ENCODE data around the gene MAML3.

The MAML3 gene

DNA sequence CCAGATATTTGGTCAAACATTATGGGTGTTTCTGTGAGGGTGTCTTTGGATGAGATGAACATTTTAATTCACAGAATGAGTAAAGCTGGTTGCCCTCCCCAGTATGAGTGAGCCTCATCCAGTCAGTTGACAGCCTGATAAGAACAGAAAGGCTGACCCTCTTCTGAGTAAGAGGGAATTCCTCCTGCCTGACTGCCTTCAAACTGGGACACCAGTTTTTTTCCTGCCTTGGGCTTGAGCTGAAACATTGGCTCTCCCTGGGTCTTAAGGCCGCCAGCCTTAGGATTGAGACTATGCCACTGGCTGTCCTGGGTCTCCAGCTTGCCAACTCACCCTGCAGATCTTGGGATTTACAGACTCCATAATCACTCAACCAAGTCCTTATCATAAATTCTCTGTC, 14.5 kb upstream of the MAML3 start:
- Histone ChIP-seq H3K4me1 (ENCODE audit: control insufficient read depth in 1 of 2, insufficient read depth in 1 of 2, low read depth in 1 of 2, low read length in 1 of 2) (peaks cover 0 to under 1% of the 10 kb centered on the region in 2 experiments), H3K36me3 (no peaks in the 10 kb centered on the region), H3K4me3 (ENCODE audit: low read depth in 1 of 2, low read length in 1 of 2) (no peak overlapping the region), H3K27me3 (no peaks in the 10 kb centered on the region), H3K27ac (no peak overlapping the region), H3K9me3 (no peaks in the 10 kb centered on the region)
- TF ChIP-seq, protein P1, sequence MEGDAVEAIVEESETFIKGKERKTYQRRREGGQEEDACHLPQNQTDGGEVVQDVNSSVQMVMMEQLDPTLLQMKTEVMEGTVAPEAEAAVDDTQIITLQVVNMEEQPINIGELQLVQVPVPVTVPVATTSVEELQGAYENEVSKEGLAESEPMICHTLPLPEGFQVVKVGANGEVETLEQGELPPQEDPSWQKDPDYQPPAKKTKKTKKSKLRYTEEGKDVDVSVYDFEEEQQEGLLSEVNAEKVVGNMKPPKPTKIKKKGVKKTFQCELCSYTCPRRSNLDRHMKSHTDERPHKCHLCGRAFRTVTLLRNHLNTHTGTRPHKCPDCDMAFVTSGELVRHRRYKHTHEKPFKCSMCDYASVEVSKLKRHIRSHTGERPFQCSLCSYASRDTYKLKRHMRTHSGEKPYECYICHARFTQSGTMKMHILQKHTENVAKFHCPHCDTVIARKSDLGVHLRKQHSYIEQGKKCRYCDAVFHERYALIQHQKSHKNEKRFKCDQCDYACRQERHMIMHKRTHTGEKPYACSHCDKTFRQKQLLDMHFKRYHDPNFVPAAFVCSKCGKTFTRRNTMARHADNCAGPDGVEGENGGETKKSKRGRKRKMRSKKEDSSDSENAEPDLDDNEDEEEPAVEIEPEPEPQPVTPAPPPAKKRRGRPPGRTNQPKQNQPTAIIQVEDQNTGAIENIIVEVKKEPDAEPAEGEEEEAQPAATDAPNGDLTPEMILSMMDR (IDR thresholded peaks at IDR 0.05), result no peak

DNA sequence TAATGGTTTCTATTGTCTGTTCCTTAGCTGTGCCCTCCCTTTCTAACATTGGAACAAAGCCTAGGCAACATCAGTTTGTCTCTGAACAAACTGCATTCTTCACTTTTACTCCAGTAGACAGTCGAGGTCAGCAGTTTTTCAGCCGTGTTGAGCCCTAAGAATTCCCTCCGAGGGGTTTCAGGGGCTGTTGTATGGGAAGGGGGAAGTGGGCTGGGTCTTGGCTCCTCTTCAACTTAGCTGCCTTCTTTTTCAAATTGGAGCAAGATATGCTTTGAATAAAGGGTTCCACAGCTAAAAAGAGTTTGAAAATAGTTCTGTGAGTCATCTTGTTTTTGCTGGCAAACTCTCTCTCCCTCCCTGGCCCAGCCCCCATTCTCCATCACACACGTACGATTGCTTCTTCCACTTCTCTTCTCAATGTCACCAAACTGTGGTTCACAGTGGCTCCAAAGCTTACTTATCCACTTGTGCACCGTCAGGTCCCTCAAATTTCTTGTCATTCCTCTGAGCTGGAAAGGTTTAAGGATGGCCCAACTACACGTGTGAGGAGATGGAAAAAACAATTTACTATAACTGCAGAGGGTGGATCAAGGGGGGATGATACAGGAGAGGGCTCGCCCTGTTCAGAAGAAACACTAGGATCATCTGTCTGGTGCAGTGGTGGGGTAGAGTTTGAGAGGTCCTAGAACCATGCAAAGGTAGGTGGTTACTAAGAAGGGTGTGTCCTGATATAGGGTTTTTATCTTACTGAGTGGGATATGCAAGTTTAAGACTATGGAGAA, 9.2 kb upstream of the MAML3 start:
- Histone ChIP-seq H3K27me3 (no peaks in the 10 kb centered on the region), H3K4me3 (ENCODE audit: low read depth in 1 of 2, low read length in 1 of 2) (no peak overlapping the region), H3K27ac (peak overlapping the region; percentile 16), H3K36me3 (no peaks in the 10 kb centered on the region), H3K4me1 (ENCODE audit: control insufficient read depth in 1 of 2, insufficient read depth in 1 of 2, low read depth in 1 of 2, low read length in 1 of 2) (peaks cover 5 to 14% of the 10 kb centered on the region in 2 experiments), H3K9me3 (no peaks in the 10 kb centered on the region)
- TF ChIP-seq, protein P1 (IDR thresholded peaks at IDR 0.05), result no peak

DNA sequence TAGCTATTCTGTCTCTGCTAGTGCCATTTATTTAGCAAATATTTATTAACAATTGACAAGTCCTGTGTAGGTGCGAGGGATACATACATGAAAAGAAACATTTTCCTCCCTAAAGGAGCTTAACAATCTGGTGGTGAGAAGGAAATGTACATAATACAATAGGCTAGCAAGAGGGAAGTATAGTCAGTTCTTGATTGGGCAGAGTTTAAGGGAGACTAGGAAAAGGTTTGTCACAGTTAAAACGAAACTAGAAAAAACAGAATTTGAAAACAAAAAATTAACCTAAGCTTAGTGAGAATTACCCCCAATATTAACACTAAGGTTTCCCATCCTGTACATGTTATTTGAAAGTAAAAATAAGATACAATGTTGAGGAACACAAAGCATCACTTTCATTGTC, 8.6 kb upstream of the MAML3 start:
- Histone ChIP-seq H3K9me3 (no peaks in the 10 kb centered on the region), H3K27me3 (no peaks in the 10 kb centered on the region), H3K4me3 (ENCODE audit: low read depth in 1 of 2, low read length in 1 of 2) (no peak overlapping the region), H3K27ac (peak overlapping the region; percentile 16), H3K4me1 (ENCODE audit: control insufficient read depth in 1 of 2, insufficient read depth in 1 of 2, low read depth in 1 of 2, low read length in 1 of 2) (peaks cover 11 to 21% of the 10 kb centered on the region in 2 experiments), H3K36me3 (no peaks in the 10 kb centered on the region)
- TF ChIP-seq, protein P1 (IDR thresholded peaks at IDR 0.05), result no peak

DNA sequence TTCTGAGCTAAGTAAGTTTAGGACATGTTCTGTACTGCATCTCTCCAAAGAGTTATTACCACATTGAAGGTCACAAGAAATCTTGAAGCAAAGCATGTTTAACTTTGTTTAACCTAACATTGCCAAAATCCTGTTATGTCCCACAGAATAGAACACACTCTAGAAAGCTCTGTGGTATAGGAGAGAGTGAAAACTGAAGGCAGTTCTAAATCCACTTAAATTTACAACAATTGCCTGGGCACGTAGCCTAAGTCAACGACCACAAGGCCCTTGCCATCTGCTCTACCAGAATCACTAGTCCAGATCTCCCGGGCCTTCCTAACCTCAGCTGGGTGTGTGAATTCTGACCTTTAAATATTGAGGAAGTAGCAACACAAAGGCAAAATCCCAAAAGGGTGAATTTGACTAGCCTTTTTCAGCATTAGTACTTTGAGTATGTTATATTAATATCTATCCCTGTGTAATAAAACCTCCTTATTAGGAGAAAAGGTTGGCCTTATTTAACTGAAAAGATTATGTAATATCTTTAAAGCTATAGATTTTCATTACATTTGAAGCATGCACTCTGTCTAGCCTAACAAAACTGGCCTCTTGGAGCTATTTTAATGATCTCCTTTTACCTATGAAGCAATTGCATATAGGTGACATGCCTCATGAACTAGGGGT, 4.5 kb upstream of the MAML3 start:
- no peaks in the 10 kb centered on the region for H3K9me3 ChIP-seq
- H3K27ac ChIP-seq, result peak overlapping the region; percentile 100
- TF ChIP-seq, protein P1 (IDR thresholded peaks at IDR 0.05), result no peak
- no peaks in the 10 kb centered on the region for H3K36me3 ChIP-seq
- H3K27me3 ChIP-seq, result no peaks in the 10 kb centered on the region
- H3K4me3 ChIP-seq (ENCODE audit: low read depth in 1 of 2, low read length in 1 of 2), result no peak overlapping the region
- H3K4me1 ChIP-seq (ENCODE audit: control insufficient read depth in 1 of 2, insufficient read depth in 1 of 2, low read depth in 1 of 2, low read length in 1 of 2), result peaks cover 45 to 62% of the 10 kb centered on the region in 2 experiments

DNA sequence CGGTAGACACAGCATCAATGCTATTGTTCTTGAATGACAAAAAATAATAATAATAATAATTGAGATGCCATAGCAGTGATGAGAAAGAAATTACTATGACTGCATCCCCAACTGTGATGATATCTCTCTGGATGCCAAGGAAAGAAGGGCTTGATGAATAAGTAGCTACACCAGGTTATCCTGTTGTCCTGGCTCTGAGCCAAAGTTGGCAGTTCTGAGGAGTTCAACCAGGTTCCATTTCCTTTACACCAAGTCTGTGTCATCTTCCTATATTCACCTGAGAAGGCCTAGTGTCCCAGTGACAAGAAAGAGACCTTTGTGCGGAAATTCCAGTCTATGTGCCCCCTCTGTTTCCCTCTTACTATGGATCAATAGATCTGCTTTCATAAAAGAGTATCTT, 3.4 kb upstream of the MAML3 start:
- Histone ChIP-seq H3K27ac (peak overlapping the region; percentile 100), H3K27me3 (no peaks in the 10 kb centered on the region), H3K36me3 (no peaks in the 10 kb centered on the region), H3K4me3 (ENCODE audit: low read depth in 1 of 2, low read length in 1 of 2) (peak overlapping the region; percentile 40 to 54), H3K4me1 (ENCODE audit: control insufficient read depth in 1 of 2, insufficient read depth in 1 of 2, low read depth in 1 of 2, low read length in 1 of 2) (peaks cover 43 to 55% of the 10 kb centered on the region in 2 experiments), H3K9me3 (no peaks in the 10 kb centered on the region)
- TF ChIP-seq, protein P1 (IDR thresholded peaks at IDR 0.05), result no peak
